ENCODE measurements around the gene ACER2.
"Not testable (repeated sequence)": the region's sequence is repeated elsewhere in the genome, so short reads cannot be mapped to it uniquely, and the experiment has no call there.

ACER2 gene

DNA sequence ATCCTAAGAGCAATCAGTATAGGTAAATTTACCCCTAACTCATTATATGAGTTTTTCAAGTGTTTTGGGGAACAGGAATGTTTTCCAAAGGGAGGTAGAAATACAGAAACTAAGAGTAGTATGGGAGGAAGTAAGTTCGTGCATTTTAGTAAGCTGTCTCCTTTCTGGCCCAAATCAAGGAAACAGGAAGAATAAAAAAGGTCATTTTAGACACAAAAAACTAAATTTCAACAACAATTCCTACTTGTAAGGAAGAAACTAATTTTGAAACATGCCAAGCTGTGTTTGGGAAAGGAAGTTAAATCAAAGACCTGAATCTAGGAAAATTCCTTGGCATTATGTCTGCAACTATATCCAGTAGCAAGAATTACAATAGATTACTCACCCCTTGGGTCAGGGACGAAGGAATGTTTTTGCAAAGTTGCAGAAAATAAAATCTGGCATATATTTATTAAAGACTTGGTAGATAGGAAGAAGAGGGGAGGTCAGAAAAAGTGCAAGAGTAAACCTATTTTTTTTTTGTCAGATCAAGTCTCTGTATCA, 22.2 kb upstream of the ACER2 start:
- DNase-seq (ENCODE audit: low spot score) = no peak
- TF ChIP-seq CTCF (IDR thresholded peaks at IDR 0.05; ENCODE audit: extremely low read depth, missing control alignments) = no peak

DNA sequence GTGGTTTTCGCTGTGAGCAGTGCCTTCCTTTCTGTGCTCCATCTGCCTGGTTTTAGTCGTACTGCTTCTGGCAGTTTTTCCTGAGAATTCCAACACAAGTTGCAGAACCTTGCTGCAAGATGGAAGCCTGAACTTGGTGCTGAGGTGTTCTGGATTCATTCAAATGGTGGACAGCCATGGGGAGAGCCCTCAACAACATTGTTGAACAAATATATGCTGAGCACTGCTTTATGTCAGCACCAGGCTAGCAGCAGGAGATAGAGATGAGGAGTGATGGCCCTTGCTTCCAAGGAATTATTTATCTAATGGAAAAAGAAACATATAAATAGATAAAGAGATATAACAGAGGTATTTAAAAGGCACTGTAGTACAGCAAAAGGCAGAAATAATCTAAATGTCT, 21.5 kb upstream of the ACER2 start:
- no peak for TF ChIP-seq CTCF (IDR thresholded peaks at IDR 0.05; ENCODE audit: extremely low read depth, missing control alignments)
- no peak for DNase-seq (ENCODE audit: low spot score)

DNA sequence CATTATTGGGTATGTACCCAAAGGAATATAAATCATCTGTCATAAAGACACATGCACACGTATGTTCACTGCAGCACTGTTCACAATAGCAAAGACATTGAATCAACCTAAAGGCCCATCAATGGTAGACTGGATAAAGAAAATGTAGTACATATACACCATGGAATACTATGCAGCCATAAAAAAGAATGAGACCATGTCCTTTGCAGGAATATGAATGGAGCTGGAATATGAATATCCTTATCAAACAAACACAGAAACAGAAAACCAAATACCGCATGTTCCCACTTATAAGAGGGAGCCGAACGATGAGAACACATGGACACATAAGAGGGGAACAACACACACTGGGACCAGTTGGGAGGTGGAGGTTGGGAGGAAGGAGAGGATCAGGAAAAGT, 19.3 kb upstream of the ACER2 start:
- DNase-seq (ENCODE audit: low spot score) = not testable (repeated sequence)

- no peak for TF ChIP-seq CTCF (IDR thresholded peaks at IDR 0.05; ENCODE audit: extremely low read depth, missing control alignments)
- DNase-seq (ENCODE audit: low spot score) = no peak
Measured at GRCh38 chr9:19397845-19398244, 11.0 kb upstream of the ACER2 start.

- DNase-seq (ENCODE audit: low spot score) = not testable (repeated sequence)
Measured at GRCh38 chr9:19403231-19403630, 5.6 kb upstream of the ACER2 start.

DNA sequence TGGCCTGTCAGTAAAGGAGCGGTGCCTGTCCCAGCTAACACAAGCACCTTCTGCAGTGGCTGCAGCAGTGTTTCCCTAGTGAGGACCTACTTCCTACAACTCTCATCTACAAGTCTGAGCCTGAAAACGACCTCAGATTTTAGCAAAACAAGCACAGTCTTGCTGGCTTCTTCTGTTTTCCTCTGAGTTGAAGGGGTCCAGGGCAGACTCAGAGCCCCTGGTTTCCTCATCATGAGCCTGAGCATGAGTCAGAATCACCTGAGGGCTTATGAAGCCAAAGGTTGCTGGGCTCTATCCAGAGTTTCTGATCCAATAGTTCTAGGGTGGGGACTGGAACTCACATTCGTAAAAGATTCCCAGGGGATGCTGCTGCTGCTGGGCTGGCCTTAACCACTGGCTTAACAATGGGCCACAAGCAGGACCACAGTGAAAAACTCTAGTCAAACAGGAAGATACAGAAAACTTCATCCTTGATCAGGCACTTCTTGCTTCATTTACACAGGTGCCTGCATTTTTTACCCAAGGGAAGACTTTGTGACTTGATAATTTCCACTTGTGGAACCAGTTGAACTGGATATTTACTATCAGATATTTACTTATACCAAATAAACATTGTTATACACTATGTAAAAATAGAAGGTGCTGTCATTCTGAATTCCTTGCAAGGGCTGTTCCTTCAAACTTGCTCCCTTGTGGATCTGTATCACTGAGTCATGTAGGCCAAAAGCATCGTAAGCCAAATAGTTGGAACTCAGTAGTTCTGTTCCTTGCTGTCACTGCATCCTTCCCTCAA, 4.3 kb upstream of the ACER2 start:
- TF ChIP-seq CTCF (IDR thresholded peaks at IDR 0.05; ENCODE audit: extremely low read depth, missing control alignments) = no peak
- DNase-seq (ENCODE audit: low spot score) = no peak

DNA sequence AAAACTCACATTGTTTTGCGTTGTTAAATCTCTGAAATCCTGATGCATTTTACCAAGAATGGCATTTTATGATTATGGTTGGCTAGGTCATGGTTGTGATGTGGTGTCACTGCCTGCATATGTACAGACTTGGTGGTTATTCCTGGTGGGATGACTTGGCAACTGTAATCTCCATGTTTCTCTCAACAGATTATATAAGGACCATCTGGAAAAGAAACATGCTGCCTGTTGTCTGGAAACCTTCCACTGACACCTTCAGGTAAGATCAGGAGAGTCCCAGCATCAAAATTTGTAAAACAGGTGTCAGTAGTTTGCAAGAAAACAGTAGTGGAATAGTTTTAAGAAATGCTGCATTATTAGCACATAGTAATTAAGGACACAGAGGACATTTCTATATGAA, 3.0 kb upstream of the ACER2 start:
- no peak for DNase-seq (ENCODE audit: low spot score)
- TF ChIP-seq CTCF (IDR thresholded peaks at IDR 0.05; ENCODE audit: extremely low read depth, missing control alignments) = no peak

- TF ChIP-seq CTCF (IDR thresholded peaks at IDR 0.05; ENCODE audit: extremely low read depth, missing control alignments) = no peak
- no peak for DNase-seq (ENCODE audit: low spot score)
Measured at GRCh38 chr9:19408316-19408692, 505 bp upstream of the ACER2 start.

All from GM20000 (cell line).